ENCODE data around the gene MAG. TPM values are rescaled to one million over a fixed set of nuclear protein-coding genes. Genes with fewer than 3 reads are reported as not detected.
A peak's percentile ranks its signal among the peaks of the same experiment; 100 is the strongest.

Gene MAG
- total RNA-seq, 1 donor from 2014 or later, result not detected

DNA sequence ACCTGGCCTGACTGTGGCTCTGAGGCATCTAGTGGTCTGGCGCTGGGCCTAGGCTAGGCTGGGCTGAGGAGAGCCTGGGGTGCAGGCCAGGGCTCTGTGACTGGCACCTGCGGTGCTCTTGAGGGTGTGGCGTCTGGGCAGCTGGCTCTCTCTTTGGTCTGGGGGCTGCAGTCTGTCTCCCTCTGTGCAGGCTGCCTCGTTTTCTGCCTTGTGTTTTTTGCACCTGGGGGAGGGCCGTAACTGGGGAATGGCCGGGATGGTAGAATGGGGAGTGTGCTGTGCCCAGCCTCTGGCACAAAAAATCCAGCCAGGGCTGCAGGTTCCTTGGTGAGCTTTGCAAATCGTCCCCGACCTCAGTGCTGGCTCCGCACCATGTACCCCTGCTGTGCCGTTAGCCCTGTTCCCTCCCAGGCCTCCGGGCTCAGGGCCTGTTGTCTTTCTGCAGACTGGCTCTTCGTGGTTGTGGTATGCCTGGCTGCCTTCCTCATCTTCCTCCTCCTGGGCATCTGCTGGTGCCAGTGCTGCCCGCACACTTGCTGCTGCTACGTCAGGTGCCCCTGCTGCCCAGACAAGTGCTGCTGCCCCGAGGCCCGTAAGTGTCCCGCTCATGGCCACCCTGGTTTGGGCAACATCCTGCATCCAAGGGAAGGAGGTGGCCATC is 29.7 kb upstream of the MAG start:
- Histone ChIP-seq H3K4me3 (no peak overlapping the region), H3K27ac (no peak overlapping the region), H3K4me1 (peaks cover 40% of the 10 kb centered on the region), H3K27me3 (ENCODE audit: low read depth) (no peaks in the 10 kb centered on the region), H3K9me3 (no peaks in the 10 kb centered on the region), H3K36me3 (peaks cover 35% of the 10 kb centered on the region)
- TF ChIP-seq, protein P1, sequence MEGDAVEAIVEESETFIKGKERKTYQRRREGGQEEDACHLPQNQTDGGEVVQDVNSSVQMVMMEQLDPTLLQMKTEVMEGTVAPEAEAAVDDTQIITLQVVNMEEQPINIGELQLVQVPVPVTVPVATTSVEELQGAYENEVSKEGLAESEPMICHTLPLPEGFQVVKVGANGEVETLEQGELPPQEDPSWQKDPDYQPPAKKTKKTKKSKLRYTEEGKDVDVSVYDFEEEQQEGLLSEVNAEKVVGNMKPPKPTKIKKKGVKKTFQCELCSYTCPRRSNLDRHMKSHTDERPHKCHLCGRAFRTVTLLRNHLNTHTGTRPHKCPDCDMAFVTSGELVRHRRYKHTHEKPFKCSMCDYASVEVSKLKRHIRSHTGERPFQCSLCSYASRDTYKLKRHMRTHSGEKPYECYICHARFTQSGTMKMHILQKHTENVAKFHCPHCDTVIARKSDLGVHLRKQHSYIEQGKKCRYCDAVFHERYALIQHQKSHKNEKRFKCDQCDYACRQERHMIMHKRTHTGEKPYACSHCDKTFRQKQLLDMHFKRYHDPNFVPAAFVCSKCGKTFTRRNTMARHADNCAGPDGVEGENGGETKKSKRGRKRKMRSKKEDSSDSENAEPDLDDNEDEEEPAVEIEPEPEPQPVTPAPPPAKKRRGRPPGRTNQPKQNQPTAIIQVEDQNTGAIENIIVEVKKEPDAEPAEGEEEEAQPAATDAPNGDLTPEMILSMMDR (IDR thresholded peaks at IDR 0.05), result no peak
- DNase-seq (peak; percentile 41), ATAC-seq (peak in 1 of 2 donors; percentile 10)
- intact Hi-C loops (cut with DNase I), result no loop called here

DNA sequence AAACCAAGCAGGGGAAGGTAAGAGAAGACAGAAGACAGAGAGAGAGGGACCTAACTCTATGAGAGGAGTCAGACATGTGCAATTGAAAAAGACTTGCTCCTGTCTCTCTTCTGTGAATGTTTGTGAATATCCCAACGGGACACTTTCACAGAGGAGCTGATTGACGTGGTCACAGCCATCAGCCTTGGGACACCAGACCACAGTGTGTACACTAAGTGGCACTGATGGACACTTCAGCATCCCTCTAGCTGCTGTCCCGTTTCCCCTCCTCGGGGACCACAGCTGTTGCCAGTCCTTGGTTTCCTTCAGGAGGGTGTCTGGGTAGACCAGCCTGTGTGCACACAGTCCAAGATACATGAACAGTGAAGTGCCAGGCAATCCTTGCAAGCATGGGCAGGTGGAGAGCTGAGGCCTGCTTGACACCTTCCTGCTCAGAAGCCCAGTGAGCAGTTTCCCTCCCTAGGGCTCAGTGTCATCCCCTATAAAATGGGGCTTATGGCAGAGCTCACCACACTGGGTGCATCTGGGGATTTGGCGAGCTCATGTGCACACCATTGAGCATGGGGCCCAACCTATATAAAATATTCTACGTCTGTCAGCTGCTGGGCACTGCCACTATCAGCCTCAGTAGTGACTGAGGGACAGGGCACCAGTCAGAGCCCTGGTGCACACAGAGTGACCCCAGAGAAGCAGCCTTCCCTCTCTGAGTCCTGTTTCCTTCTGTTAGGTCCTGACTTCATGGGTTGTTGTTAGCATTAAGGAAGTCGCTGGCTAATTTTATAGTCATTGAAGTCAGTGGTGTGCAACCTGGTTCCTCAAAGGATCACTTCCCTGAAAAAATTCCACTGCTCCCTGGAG is 27.5 kb upstream of the MAG start:
- Histone ChIP-seq H3K27me3 (ENCODE audit: low read depth) (no peaks in the 10 kb centered on the region), H3K27ac (no peak overlapping the region), H3K9me3 (no peaks in the 10 kb centered on the region), H3K36me3 (peaks cover 35% of the 10 kb centered on the region), H3K4me3 (no peak overlapping the region), H3K4me1 (peaks cover 42% of the 10 kb centered on the region)
- ATAC-seq, result no peak
- intact Hi-C loops (cut with DNase I), result no loop called here
- TF ChIP-seq, protein P1 (IDR thresholded peaks at IDR 0.05), result no peak
- DNase-seq, result peak; percentile 29

DNA sequence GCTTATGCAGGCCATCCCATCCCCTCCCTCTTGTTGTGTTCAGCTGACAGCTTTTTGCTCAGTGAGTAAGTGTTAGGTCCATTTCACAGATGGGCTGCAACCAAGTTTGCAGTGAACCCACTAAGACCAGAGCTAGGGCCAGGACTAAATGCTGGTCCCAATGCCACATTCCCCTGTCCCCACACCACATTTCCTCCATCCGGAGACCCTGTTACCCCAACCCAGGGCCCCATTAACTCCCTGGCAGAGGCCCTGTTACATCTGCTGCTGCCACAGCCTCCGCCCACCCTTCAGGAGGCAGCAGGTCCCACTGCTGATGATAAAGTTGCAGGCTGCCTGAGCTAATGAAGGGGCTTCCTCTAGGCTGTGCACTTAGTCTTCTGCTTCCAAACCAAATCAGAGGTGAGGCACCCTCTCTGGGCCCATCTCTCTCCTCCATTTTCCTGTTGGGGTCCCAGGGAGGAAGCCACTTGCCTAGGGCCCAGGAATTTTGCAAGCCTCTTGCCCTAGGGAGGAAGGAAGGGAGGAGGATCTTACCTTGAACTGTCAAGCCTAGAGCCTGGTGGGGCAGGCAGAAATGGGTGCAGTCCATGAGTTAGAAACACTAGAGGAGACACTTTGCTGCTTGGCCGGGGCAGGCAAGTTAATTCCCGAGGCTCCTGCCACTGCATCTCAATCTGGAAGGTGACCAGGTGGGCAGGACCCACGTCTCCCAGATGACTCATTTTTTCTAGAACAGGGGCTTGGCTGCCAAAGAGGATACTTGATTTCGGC is 26.6 kb upstream of the MAG start:
- peaks cover 50% of the 10 kb centered on the region for H3K4me1 ChIP-seq
- intact Hi-C loops (cut with DNase I), result no loop called here
- no peaks in the 10 kb centered on the region for H3K27me3 ChIP-seq (ENCODE audit: low read depth)
- DNase-seq (peak; percentile 24), ATAC-seq (no peak)
- H3K9me3 ChIP-seq, result no peaks in the 10 kb centered on the region
- TF ChIP-seq, protein P1 (IDR thresholded peaks at IDR 0.05), result no peak
- H3K27ac ChIP-seq, result no peak overlapping the region
- no peak overlapping the region for H3K4me3 ChIP-seq
- peaks cover 37% of the 10 kb centered on the region for H3K36me3 ChIP-seq

DNA sequence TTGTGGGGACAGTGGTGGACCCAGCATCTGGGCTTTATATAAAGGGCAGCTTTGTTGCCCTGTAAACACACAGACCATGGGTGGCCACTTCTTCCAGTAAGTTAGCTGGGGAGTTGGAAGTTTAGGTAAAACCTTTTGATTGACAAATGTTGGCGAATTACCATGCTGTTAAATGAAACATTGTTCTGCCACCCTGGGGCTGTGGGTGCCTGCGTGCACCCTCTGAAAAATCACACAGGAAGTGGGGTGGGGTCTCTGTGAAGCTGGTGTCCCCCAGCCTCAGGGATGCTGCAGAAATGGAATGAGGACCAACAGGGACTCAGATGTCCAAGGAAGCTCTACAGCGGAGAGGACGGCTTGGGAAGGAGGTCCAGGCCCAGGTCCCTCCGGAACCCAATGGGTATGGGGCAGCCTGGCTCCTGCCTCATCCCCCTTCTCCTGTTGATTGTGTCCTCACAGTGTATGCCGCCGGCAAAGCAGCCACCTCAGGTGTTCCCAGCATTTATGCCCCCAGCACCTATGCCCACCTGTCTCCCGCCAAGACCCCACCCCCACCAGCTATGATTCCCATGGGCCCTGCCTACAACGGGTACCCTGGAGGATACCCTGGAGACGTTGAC is 26.0 kb upstream of the MAG start:
- intact Hi-C loops (cut with DNase I), result no loop called here
- DNase-seq (peak; percentile 46), ATAC-seq (no peak)
- Histone ChIP-seq H3K27me3 (ENCODE audit: low read depth) (no peaks in the 10 kb centered on the region), H3K9me3 (no peaks in the 10 kb centered on the region), H3K27ac (no peak overlapping the region), H3K36me3 (peaks cover 44% of the 10 kb centered on the region), H3K4me1 (peaks cover 53% of the 10 kb centered on the region), H3K4me3 (no peak overlapping the region)
- TF ChIP-seq, protein P1 (IDR thresholded peaks at IDR 0.05), result no peak
